Measurements from ENCODE around the gene APC2. TPM values are rescaled to one million over a fixed set of nuclear protein-coding genes. Genes with fewer than 3 reads are reported as not detected.

Gene APC2
- polyA plus RNA-seq, 1 donor from 2014 or later = 50.5 TPM

GRCh38 chr19:1486720-1487575 lies 37.0 kb downstream of the APC2 start:
- H4K20me1 ChIP-seq (ENCODE audit: insufficient read depth) = no peaks in the 10 kb centered on the region
- no peak overlapping the region for H3K4me3 ChIP-seq (ENCODE audit: low read length)
- H3K4me2 ChIP-seq (ENCODE audit: low read length) = no peak overlapping the region
- H2AFZ ChIP-seq (ENCODE audit: low read depth, low read length) = no peak overlapping the region
- H3K9ac ChIP-seq (ENCODE audit: low read length) = no peak overlapping the region
- no peak for TF ChIP-seq RAD21 (conservative IDR thresholded peaks at IDR 0.05)
- TF ChIP-seq MXI1 (conservative IDR thresholded peaks at IDR 0.05; ENCODE audit: poor library complexity, severe bottlenecking) = no peak
- no peak for TF ChIP-seq TAF1 (IDR thresholded peaks at IDR 0.05; ENCODE audit: low read depth)
- no peak for TF ChIP-seq CTCF (IDR thresholded peaks at IDR 0.05; ENCODE audit: poor library complexity, severe bottlenecking)
- no peak for TF ChIP-seq SMC3 (conservative IDR thresholded peaks at IDR 0.05; ENCODE audit: poor library complexity)
- TF ChIP-seq EP300 (conservative IDR thresholded peaks at IDR 0.05; ENCODE audit: poor library complexity, severe bottlenecking) = no peak
- no peaks in the 10 kb centered on the region for H3F3A ChIP-seq (ENCODE audit: insufficient read depth, low read length, poor library complexity, severe bottlenecking)
- no peaks in the 10 kb centered on the region for H3K36me3 ChIP-seq (ENCODE audit: insufficient read depth, low read length)
- no peak overlapping the region for H3K27ac ChIP-seq (ENCODE audit: low read length)
- H3K9me3 ChIP-seq (ENCODE audit: low read length) = no peaks in the 10 kb centered on the region
- no peaks in the 10 kb centered on the region for H3K9me2 ChIP-seq (ENCODE audit: insufficient read depth, low read length)
- peaks cover 4% of the 10 kb centered on the region for H3K27me3 ChIP-seq (ENCODE audit: insufficient read depth, low read depth, low read length)
- no peaks in the 10 kb centered on the region for H3K79me2 ChIP-seq (replicated peaks; ENCODE audit: insufficient read depth, low read length)

GRCh38 chr19:1487576-1488281 lies 37.8 kb downstream of the APC2 start:
- Histone ChIP-seq H3F3A (ENCODE audit: insufficient read depth, low read length, poor library complexity, severe bottlenecking) (no peaks in the 10 kb centered on the region), H3K4me2 (ENCODE audit: low read length) (no peak overlapping the region), H3K79me2 (replicated peaks; ENCODE audit: insufficient read depth, low read length) (no peaks in the 10 kb centered on the region), H3K9me3 (ENCODE audit: low read length) (no peaks in the 10 kb centered on the region), H3K9ac (ENCODE audit: low read length) (no peak overlapping the region), H4K20me1 (ENCODE audit: insufficient read depth) (no peaks in the 10 kb centered on the region), H3K27me3 (ENCODE audit: insufficient read depth, low read depth, low read length) (peaks cover 4% of the 10 kb centered on the region), H2AFZ (ENCODE audit: low read depth, low read length) (no peak overlapping the region), H3K9me2 (ENCODE audit: insufficient read depth, low read length) (no peaks in the 10 kb centered on the region), H3K27ac (ENCODE audit: low read length) (no peak overlapping the region), H3K4me3 (ENCODE audit: low read length) (no peak overlapping the region), H3K36me3 (ENCODE audit: insufficient read depth, low read length) (no peaks in the 10 kb centered on the region)
- TF ChIP-seq TAF1 (IDR thresholded peaks at IDR 0.05; ENCODE audit: low read depth) (no peak), EP300 (conservative IDR thresholded peaks at IDR 0.05; ENCODE audit: poor library complexity, severe bottlenecking) (no peak), SMC3 (conservative IDR thresholded peaks at IDR 0.05; ENCODE audit: poor library complexity) (no peak), RAD21 (conservative IDR thresholded peaks at IDR 0.05) (no peak), CTCF (IDR thresholded peaks at IDR 0.05; ENCODE audit: poor library complexity, severe bottlenecking) (no peak), POLR2AphosphoS5 (IDR thresholded peaks at IDR 0.05) (no peak), EZH2 (IDR thresholded peaks at IDR 0.05; ENCODE audit: borderline replicate concordance, insufficient read depth, low read length, poor library complexity, severe bottlenecking) (no peak), MXI1 (conservative IDR thresholded peaks at IDR 0.05; ENCODE audit: poor library complexity, severe bottlenecking) (no peak)
- TF ChIP-seq, protein P1, sequence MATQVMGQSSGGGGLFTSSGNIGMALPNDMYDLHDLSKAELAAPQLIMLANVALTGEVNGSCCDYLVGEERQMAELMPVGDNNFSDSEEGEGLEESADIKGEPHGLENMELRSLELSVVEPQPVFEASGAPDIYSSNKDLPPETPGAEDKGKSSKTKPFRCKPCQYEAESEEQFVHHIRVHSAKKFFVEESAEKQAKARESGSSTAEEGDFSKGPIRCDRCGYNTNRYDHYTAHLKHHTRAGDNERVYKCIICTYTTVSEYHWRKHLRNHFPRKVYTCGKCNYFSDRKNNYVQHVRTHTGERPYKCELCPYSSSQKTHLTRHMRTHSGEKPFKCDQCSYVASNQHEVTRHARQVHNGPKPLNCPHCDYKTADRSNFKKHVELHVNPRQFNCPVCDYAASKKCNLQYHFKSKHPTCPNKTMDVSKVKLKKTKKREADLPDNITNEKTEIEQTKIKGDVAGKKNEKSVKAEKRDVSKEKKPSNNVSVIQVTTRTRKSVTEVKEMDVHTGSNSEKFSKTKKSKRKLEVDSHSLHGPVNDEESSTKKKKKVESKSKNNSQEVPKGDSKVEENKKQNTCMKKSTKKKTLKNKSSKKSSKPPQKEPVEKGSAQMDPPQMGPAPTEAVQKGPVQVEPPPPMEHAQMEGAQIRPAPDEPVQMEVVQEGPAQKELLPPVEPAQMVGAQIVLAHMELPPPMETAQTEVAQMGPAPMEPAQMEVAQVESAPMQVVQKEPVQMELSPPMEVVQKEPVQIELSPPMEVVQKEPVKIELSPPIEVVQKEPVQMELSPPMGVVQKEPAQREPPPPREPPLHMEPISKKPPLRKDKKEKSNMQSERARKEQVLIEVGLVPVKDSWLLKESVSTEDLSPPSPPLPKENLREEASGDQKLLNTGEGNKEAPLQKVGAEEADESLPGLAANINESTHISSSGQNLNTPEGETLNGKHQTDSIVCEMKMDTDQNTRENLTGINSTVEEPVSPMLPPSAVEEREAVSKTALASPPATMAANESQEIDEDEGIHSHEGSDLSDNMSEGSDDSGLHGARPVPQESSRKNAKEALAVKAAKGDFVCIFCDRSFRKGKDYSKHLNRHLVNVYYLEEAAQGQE (IDR thresholded peaks at IDR 0.05; ENCODE audit: borderline replicate concordance) = no peak

Measured in neural cell (in vitro differentiated cells).